RWPE1 (cell line): ENCODE results near the gene CDK5.
A peak's percentile ranks its signal among the peaks of the same experiment; 100 is the strongest.

ENCODE experiments used
- CTCF ChIA-PET: fragments of 350-600 bp; sonication (Branson Sonifier 250); formaldehyde crosslinking; extraction: SDS; loops from one replicate; lab custom pipeline; 2021; lab: Yijun Ruan, JAX
- POLR2A ChIA-PET: fragments of 400-600 bp; formaldehyde crosslinking; extraction: SDS; loops from one replicate; lab custom pipeline; 2020; ENCODE audit warnings: antibody characterized with exemption; ENCODE audit not compliant: low non-redundant PET; lab: Yijun Ruan, JAX
- DNase-seq: peaks from one replicate; pipeline ENCODE4 v3.0.0; 2012; ENCODE audit warnings: low spot score
- H3K27ac ChIP-seq: fragments of 450-650 bp; 2 replicates; pipeline ENCODE4 v1.5.1; 2017
- TF ChIP-seq, protein P1 (sequence below): fragments of 450-650 bp; conservative IDR thresholded peaks from 2 replicates; pipeline ENCODE4 v1.5.1; 2017; ENCODE audit warnings: low read depth, mild to moderate bottlenecking

CDK5 gene

DNA sequence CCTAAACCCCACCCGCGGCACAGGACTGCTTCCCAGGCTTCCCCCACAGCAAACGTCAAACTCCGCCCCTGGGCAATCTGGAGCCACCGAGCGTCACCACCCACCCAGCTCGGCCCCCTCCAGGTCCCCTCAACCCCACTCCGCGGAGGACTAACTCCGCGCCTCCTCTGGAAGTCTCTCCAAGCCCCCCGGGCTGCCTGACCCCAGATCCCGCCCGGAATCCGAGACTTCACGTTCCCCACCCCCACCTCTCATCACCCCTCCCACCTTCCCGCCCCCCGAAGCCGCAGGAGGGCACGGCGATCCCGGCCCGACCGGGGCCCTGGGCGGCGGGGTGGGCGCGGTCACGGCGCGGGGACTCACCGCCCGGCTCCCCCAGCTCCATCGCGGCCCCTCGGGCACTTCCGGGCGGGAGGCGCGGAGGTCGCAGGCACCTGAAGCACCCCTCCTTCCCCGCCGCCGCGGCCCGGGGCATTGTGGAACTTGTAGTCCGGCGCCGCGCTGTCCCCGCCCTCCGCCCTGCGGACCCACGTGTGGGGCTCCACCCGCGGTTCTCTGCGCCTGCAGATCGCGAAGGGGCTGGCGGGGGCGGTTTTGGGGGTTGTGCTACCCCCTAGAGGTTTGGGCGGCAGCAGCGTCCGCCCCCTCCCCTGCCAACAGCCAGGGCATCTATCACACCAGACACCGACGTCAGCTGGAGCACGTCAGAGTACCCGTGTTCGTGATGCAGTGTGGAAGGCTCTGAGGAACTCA, 25.6 kb upstream of the CDK5 start, which contains the start of gene TMUB1:
TMUB1 (minus strand) TSS at position 423 of the 753 bp plus-strand sequence. CDS start 930 bp downstream, outside the sequence.
- peak within 1 kb of the TSS; percentile 99 for H3K27ac ChIP-seq
- TF ChIP-seq, protein P1, sequence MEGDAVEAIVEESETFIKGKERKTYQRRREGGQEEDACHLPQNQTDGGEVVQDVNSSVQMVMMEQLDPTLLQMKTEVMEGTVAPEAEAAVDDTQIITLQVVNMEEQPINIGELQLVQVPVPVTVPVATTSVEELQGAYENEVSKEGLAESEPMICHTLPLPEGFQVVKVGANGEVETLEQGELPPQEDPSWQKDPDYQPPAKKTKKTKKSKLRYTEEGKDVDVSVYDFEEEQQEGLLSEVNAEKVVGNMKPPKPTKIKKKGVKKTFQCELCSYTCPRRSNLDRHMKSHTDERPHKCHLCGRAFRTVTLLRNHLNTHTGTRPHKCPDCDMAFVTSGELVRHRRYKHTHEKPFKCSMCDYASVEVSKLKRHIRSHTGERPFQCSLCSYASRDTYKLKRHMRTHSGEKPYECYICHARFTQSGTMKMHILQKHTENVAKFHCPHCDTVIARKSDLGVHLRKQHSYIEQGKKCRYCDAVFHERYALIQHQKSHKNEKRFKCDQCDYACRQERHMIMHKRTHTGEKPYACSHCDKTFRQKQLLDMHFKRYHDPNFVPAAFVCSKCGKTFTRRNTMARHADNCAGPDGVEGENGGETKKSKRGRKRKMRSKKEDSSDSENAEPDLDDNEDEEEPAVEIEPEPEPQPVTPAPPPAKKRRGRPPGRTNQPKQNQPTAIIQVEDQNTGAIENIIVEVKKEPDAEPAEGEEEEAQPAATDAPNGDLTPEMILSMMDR, result no peak
- POLR2A ChIA-PET, result no interaction called here
- peak; percentile 32 for DNase-seq
- CTCF ChIA-PET, result no interaction called here

DNA sequence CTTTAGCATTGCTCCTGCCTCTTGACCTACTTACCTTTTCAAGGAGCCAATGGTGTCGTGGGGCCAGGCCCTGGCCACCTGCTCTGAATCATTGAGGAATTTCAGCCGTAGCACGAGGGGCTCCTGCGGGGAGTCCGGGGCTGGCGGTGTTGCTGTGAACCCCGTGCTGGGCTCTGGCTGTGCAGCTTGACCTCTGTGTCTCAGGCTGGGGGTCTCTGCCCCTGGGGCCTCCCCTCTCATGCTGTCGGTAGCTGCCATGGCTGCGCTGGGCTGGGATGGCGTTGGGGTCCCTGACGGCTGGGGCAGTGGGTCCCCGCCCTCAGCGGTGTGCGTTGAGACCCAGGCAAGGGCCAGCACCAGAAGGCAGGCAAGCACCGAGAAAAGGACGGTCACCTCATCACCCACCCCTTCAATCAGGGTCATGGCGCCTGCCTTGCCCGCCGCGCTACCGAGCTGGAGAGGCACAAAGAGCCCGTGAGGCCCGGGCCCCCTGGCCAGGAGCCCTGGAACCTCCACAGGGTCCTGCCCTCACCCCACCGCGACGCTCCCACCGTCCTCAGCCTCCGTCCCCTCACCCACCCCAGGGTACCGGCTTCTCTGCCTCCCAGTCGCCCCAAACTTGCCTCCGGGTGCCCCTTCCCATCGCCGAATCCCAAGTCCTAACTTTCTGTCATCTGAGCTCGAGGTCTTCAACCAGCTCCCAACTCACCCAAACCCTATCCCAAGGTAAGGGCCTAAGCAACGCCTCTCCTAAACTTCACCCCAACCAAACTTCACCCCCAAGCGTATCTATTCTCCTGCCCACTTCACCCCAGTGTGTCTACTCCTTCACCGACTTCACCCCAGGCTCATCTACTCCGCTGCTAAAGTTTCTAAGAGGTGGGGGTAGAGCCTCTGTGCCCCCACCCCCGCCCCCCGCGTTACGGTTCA, 24.7 kb upstream of the CDK5 start:
- no peak for DNase-seq
- CTCF ChIA-PET, result interaction anchor here (0.7 kb wide), 1 partner anchor 64 kb away, joined by 4 read pairs; no protein-coding TSS in a partner anchor
- TF ChIP-seq, protein P1, result no peak
- H3K27ac ChIP-seq, result peak overlapping the region; percentile 99
- POLR2A ChIA-PET, result no interaction called here

DNA sequence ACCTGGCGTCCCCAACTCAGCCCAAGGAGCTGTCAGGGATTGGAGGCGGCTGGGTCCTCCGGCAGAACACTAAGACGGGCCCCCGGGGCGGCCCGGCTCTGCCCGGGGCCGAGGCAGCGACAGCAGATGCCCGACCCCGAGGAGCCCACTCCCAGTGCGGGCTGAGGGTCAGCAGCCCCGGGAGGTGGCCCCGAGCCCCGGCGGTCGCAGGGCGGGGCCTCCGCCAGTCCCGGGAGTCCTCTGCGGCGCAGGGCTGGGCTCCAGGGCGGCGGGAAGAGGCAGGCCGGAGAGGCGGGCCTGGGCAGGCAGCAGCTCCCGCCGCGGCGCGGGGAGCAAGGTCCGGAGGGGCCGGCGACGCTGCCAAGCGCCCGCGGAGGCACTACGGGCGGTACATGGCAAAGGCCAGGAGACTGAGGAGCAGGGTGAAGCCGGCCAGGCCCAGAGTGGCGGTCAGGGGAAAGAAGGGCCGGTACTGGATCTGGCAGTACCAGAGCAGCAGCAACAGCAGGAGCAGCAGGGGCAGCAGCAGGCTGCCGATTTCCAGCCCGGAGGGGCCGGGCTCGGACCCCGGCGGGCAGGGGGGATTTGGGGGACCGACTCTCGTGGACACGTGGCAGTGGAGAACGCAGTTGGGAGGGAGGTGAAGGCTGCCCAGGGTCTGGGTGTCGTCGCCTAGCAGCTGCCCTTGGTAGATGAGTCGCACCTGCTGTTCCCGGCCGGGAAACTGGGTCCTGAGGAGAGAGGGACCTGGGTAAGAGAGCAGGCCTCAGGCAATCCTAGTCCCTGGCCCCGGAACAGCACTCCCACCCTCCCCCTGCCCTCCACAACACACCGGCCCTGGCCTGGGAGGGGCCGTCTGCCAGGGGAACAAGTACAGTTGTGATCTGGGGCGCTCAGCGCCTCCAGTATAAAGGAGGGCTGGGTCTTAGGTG, 23.7 kb upstream of the CDK5 start:
- TF ChIP-seq, protein P1, result no peak
- ChIA-PET CTCF (interaction anchor here (0.6 kb wide), 1 partner anchor 69 kb away, joined by 3 read pairs; no protein-coding TSS in a partner anchor), POLR2A (interaction anchor here (0.6 to 0.9 kb wide), 4 partner anchors 18 to 35 kb away, joined by 3 to 5 read pairs (median 3); no protein-coding TSS in a partner anchor)
- peak overlapping the region; percentile 99 for H3K27ac ChIP-seq
- no peak for DNase-seq

DNA sequence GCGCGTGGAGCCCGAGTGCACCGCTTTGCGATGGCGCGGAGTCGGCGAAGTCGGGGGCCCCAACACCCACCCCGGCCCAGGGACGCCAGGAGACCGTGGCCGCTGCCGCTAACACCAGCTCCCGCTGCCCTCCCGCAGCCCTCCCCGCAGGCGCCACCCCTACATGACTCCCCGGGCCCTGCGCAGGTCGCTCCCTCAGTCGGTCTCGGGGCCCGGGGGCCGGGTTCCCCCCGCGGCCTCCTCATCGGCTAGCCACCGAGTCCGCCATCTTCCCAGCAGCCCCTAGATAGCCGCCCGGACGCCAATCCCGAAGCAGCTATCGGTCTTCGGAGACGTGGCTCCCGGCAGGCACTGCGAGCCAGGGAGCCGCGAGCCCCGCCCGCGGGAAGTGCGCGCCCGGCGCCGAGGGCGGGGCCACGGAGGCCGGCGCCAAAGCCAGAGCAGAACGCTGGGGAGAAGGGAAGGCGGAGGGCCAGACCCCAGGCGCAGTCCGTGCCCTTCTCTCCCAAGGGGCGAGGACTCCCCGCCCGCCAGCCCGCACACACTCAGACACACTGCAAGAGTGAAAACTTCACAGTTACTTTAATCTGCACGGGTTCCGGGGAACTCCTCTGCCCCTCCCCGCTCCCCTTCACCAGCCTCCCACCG, 22.9 kb upstream of the CDK5 start, which contains the start of gene FASTK:
FASTK (minus strand) TSS at position 288 of the 648 bp plus-strand sequence; CDS start at position 245, 43 bp downstream.
- peak; percentile 87 for DNase-seq
- ChIA-PET CTCF (interaction anchor here (0.6 kb wide), 1 partner anchor 70 kb away, joined by 3 read pairs; no protein-coding TSS in a partner anchor), POLR2A (interaction anchor here (0.6 to 0.9 kb wide), 3 partner anchors 17 to 35 kb away, joined by 3 to 5 read pairs (median 3); no protein-coding TSS in a partner anchor)
- TF ChIP-seq, protein P1, result no peak
- H3K27ac ChIP-seq, result peak within 1 kb of the TSS; percentile 99

DNA sequence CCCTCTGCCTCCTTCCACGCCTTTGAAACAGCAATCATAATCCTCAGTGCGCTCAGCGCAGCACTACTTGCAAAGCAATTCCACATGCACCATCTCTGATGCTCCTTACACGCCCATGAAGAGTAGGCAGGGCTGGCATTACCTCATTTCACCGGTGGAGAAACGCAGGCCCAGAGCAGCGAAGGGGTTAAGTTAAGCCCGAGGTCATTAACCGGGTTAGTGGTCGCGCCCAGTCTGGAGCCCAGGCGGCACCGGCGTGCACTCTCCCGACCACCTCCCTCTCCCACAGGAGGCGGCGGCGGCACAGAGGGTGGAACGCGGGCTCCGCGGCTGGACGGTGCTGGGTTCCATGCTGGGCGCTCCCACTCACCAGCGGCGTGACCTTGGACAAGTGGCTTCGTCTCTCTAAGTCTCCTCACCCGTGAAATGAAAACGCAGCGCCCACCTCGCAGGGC, 22.4 kb upstream of the CDK5 start:
- CTCF ChIA-PET, result no interaction called here
- POLR2A ChIA-PET, result interaction anchor here (0.9 kb wide), 1 partner anchor 36 kb away, joined by 5 read pairs; no protein-coding TSS in a partner anchor
- DNase-seq, result no peak
- peak overlapping the region; percentile 99 for H3K27ac ChIP-seq
- TF ChIP-seq, protein P1, result no peak
